K562 (cell line): ENCODE measurements around the gene TELO2. TPM values are rescaled to one million over a fixed set of nuclear protein-coding genes. Genes with fewer than 3 reads are reported as not detected.

ENCODE experiments used
- ATAC-seq: fragments of 200-7000 bp; cut with Tn5 transposase; 3 replicates; pipeline ENCODE4 v1.9.1; 2020; ENCODE audit warnings: moderate library complexity
- BruUV-seq: library from RNA; stranded (reverse); fragments of 400-500 nt; replicated peaks from 2 replicates; lab custom pipeline; 2021; lab: Mats Ljungman, UMichigan
- CTCF ChIA-PET: fragments of 300-600 bp; formaldehyde crosslinking; extraction: SDS; loops from one replicate; lab custom pipeline; 2021; ENCODE audit warnings: low intra/inter-chr PET ratio; lab: Yijun Ruan, JAX
- POLR2A ChIA-PET: fragments of 300-600, 350-650 bp; sonication (Branson Sonifier 250); formaldehyde crosslinking; extraction: SDS; loops from one replicate; lab custom pipeline; 2021; ENCODE audit warnings: antibody characterized with exemption, inconsistent platforms; lab: Yijun Ruan, JAX
- DNase-seq, 4 experiments: peaks; one replicate each; pipeline versions ENCODE4 v3.0.0 to v3.0.0-alpha.2; 2011 to 2018; ENCODE audit warnings: low spot score in 3 of 4, mixed read lengths in 3 of 4; ENCODE audit errors: extremely low read depth in 1 of 4
- FAIRE-seq: peaks from 2 replicates; lab custom pipeline; 2011; peaks lifted over from hg19 to GRCh38; lab: Jason Lieb, UNC
- H2AFZ ChIP-seq: 2 replicates; pipeline ENCODE4 v1.6.0; 2011; ENCODE audit warnings: low read depth, low read length, control low read depth, inconsistent platforms
- H3K27ac ChIP-seq: fragments of 200-600 bp; 3 replicates; pipeline ENCODE4 v1.8.0; 2011; ENCODE audit warnings: low read depth, mild to moderate bottlenecking, control low read depth, inconsistent platforms, low read length, moderate library complexity, mixed read lengths; ENCODE audit errors: extremely low read depth
- H3K27me3 ChIP-seq, 2 experiments: fragments of 300-600 bp in 1 of 2; 2 replicates in 1 of 2; 3 replicates in 1 of 2; pipeline versions ENCODE4 v1.6.0 to v1.8.0; 2011; ENCODE audit warnings: inconsistent platforms in 2 of 2, low read length in 2 of 2, mild to moderate bottlenecking in 1 of 2, mixed read lengths in 1 of 2, moderate library complexity in 1 of 2; ENCODE audit not compliant: control insufficient read depth in 2 of 2, insufficient read depth in 2 of 2
- H3K36me3 ChIP-seq: fragments of 300-600 bp; 3 replicates; pipeline ENCODE4 v1.8.0; 2011; ENCODE audit warnings: mild to moderate bottlenecking, low read length, inconsistent platforms; ENCODE audit not compliant: control insufficient read depth, insufficient read depth
- H3K4me1 ChIP-seq, 2 experiments: fragments of 200-600 bp in 1 of 2; replicated peaks in 1 of 2; 2 replicates in 1 of 2; 3 replicates in 1 of 2; pipeline versions ENCODE4 v1.5.1 to v1.8.0; 2011; ENCODE audit warnings: inconsistent platforms in 2 of 2, low read length in 2 of 2, mild to moderate bottlenecking in 1 of 2, mixed read lengths in 1 of 2, moderate library complexity in 1 of 2; ENCODE audit not compliant: control insufficient read depth in 2 of 2, insufficient read depth in 2 of 2
- H3K4me2 ChIP-seq: 2 replicates; pipeline ENCODE4 v1.6.1; 2011; ENCODE audit warnings: low read length, control low read depth, inconsistent platforms, mixed read lengths; ENCODE audit not compliant: insufficient read depth
- H3K4me3 ChIP-seq: fragments of 200-600 bp; sonication (generic), shearing (Covaris generic); 2 replicates; pipeline ENCODE4 v1.5.1; 2016; ENCODE audit warnings: control low read depth, inconsistent platforms
- H3K79me2 ChIP-seq: fragments of 200-600 bp; 3 replicates; pipeline ENCODE4 v1.8.0; 2011; ENCODE audit warnings: low read length, inconsistent platforms; ENCODE audit not compliant: control insufficient read depth, insufficient read depth
- H3K9ac ChIP-seq, 2 experiments: 2 replicates each; pipeline versions ENCODE4 v1.6.0 to v1.6.1; 2011; ENCODE audit warnings: low read depth in 2 of 2, low read length in 2 of 2, control low read depth in 1 of 2, inconsistent platforms in 1 of 2, mild to moderate bottlenecking in 1 of 2, mixed read lengths in 1 of 2; ENCODE audit not compliant: insufficient read depth in 1 of 2
- H3K9me1 ChIP-seq: one replicate; pipeline ENCODE4 v1.6.0; 2011; ENCODE audit warnings: inconsistent platforms, mild to moderate bottlenecking, low read length, moderate library complexity; ENCODE audit not compliant: control insufficient read depth, insufficient read depth
- H3K9me3 ChIP-seq: replicated peaks from 2 replicates; pipeline ENCODE4 v1.5.1; 2011; ENCODE audit warnings: low read depth, low read length, inconsistent platforms; ENCODE audit not compliant: control insufficient read depth, insufficient read depth
- H4K20me1 ChIP-seq: replicated peaks from 2 replicates; pipeline ENCODE4 v1.6.1; 2011; ENCODE audit warnings: low read length, inconsistent platforms, mixed read lengths; ENCODE audit not compliant: control insufficient read depth, insufficient read depth
- POLR2G ChIP-seq: fragments of 200-400 bp; formaldehyde crosslinking; IDR thresholded peaks from 2 replicates; pipeline ENCODE4 v1.6.1; 2017; ENCODE audit warnings: low read depth, mild to moderate bottlenecking, antibody characterized with exemption, low read length, moderate library complexity
- RBFOX2 ChIP-seq: fragments of 200-400 bp; formaldehyde crosslinking; IDR thresholded peaks from 2 replicates; pipeline ENCODE4 v1.6.1; 2017; ENCODE audit warnings: low read depth, mild to moderate bottlenecking, low read length, moderate library complexity
- ZNF764 ChIP-seq: fragments of 250-450 bp; sonication (Bioruptor Pico); IDR thresholded peaks from 2 replicates; pipeline ENCODE4 v1.4.0; 2020; ENCODE audit warnings: low read depth, mild to moderate bottlenecking, moderate library complexity
- WGBS: fragments of 100-300 bp; shearing (Covaris generic); methylation state at CpG from one replicate; pipeline ENCODE4 v1.1.6; 2016; ENCODE audit warnings: low coverage, mixed read lengths; ENCODE audit not compliant: insufficient coverage; ENCODE audit errors: missing lambda C conversion rate; 5-methylcytosine and 5-hydroxymethylcytosine counted together
- in situ Hi-C: fragments of 300-500 bp; cut with MboI; formaldehyde crosslinking; loops from 4 replicates; pipeline ENCODE4 v1.15.0; 2018; ENCODE audit warnings: inconsistent platforms, mixed read lengths
- intact Hi-C: fragments of 100-400 bp; cut with micrococcal nuclease; formaldehyde crosslinking; loops from 2 replicates; pipeline ENCODE4 v1.14.2; 2022
- polyA plus RNA-seq, 8 experiments: library from polyadenylated mRNA; depleted of rRNA in 4 of 8; stranded (reverse) in 5 of 8; unstranded in 3 of 8; fragments of >200 nt; fragmentation: Nextera tagmentation in 2 of 8; fragmentation: Illumina TruSeq in 1 of 8; extraction: Ambion mirVana in 2 of 8; extraction: Trizol in 1 of 8; gene quantifications; 2 replicates each; pipeline versions ENCODE4 v1.2.1 to v1.2.3, GENCODE V29; 2011 to 2014; ENCODE audit warnings: inconsistent platforms in 1 of 8, missing spikeins in 1 of 8
- total RNA-seq, 7 experiments: library from RNA; depleted of rRNA in 6 of 7; stranded (reverse); fragments of >200 nt in 6 of 7; fragmentation: Illumina TruSeq in 2 of 7; extraction: Trizol in 2 of 7; gene quantifications; 2 replicates each; pipeline versions ENCODE4 v1.2.1 to v1.2.3, GENCODE V29; 2011 to 2021; ENCODE audit warnings: low replicate concordance in 1 of 7

TELO2 gene
- total and polyA plus RNA-seq, 9 of the 15 experiments (the other 6 are each of a cell fraction or from before 2014, with no cell fraction given): 0.51 to 91.8 (median 14.5) TPM

- TF ChIP-seq ZNF764 (no peak), RBFOX2 (peak; percentile 30), POLR2G (peak; percentile 45; the same call in 1 of the 2 replicates)
- Histone ChIP-seq H3K9me3 (no peaks in the 10 kb centered on the region), H3K9me1 (no peaks in the 10 kb centered on the region), H3K4me2 (no peak overlapping the region), H3K36me3 (peaks cover 90% of the 10 kb centered on the region; the same call in 2 of the 3 replicates), H4K20me1 (peaks cover under 1% of the 10 kb centered on the region; the same call in 1 of the 2 replicates), H3K9ac (no peak overlapping the region; a peak in 1 of 4 replicates), H3K79me2 (peaks cover 10% of the 10 kb centered on the region), H2AFZ (no peak overlapping the region), H3K4me3 (no peak overlapping the region), H3K27me3 (no peaks in the 10 kb centered on the region), H3K4me1 (peaks cover 0 to 39% of the 10 kb centered on the region in 2 experiments; a peak in 2 of 5 replicates), H3K27ac (no peak overlapping the region)
- ChIA-PET CTCF (no interaction called here), POLR2A (interaction anchor here (1.1 kb wide), 1 partner anchor 11 kb away, joined by 4 read pairs; no protein-coding TSS in a partner anchor)
- intact Hi-C loops (no loop called here), in situ Hi-C loops (no loop called here)
- WGBS: 96% methylated on average over 25 of the region's 36 CpGs
- ATAC-seq: no peak
- DNase-seq: no peak
- FAIRE-seq: no peak
- no TSS peak for BruUV-seq
These were observed 6.8 kb downstream of the TELO2 start for GRCh38 chr16:1499756-1500464.
